DOHH2 (cell line): ENCODE results near the gene SLC7A9.
"Not testable (repeated sequence)": the region's sequence is repeated elsewhere in the genome, so short reads cannot be mapped to it uniquely, and the experiment has no call there.

Source experiments
- H3F3A ChIP-seq: fragments of 200-600 bp; sonication (generic), shearing (Covaris generic); 2 replicates; pipeline ENCODE4 v1.6.0; 2016; ENCODE audit warnings: antibody characterized with exemption, mild to moderate bottlenecking; ENCODE audit not compliant: control insufficient read depth, insufficient read depth
- H3K27ac ChIP-seq: fragments of 200-600 bp; sonication (generic); 2 replicates; pipeline ENCODE4 v1.5.1; 2014; ENCODE audit warnings: low read depth, mild to moderate bottlenecking, low read length, moderate library complexity
- H3K27me3 ChIP-seq: fragments of 200-600 bp; sonication (generic); 2 replicates; pipeline ENCODE4 v1.6.1; 2014; ENCODE audit warnings: mild to moderate bottlenecking, low read length, mixed read lengths; ENCODE audit not compliant: control insufficient read depth
- H3K36me3 ChIP-seq: fragments of 200-600 bp; sonication (generic); 2 replicates; pipeline ENCODE4 v1.6.1; 2014; ENCODE audit warnings: mild to moderate bottlenecking, low read length, moderate library complexity, mixed read lengths; ENCODE audit not compliant: control insufficient read depth
- H3K4me1 ChIP-seq: fragments of 200-600 bp; sonication (generic); 2 replicates; pipeline ENCODE4 v1.6.1; 2014; ENCODE audit warnings: mild to moderate bottlenecking, low read length, mixed read lengths; ENCODE audit not compliant: control insufficient read depth
- H3K4me2 ChIP-seq: fragments of 200-600 bp; sonication (generic); 2 replicates; pipeline ENCODE4 v1.6.0; 2014; ENCODE audit warnings: mild to moderate bottlenecking, low read length, moderate library complexity
- H3K4me3 ChIP-seq: fragments of 200-600 bp; sonication (generic); 2 replicates; pipeline ENCODE4 v1.5.1; 2014; ENCODE audit warnings: mild to moderate bottlenecking, low read length, mixed read lengths
- H3K79me2 ChIP-seq: fragments of 200-600 bp; sonication (generic); 2 replicates; pipeline ENCODE4 v1.6.1; 2014; ENCODE audit warnings: mild to moderate bottlenecking, low read length, mixed read lengths; ENCODE audit not compliant: control insufficient read depth
- H3K9me2 ChIP-seq: fragments of 200-600 bp; sonication (generic); replicated peaks from 2 replicates; pipeline ENCODE4 v1.6.1; 2014; ENCODE audit warnings: mild to moderate bottlenecking, low read length, mixed read lengths; ENCODE audit not compliant: control insufficient read depth
- H3K9me3 ChIP-seq: fragments of 200-600 bp; sonication (generic); 2 replicates; pipeline ENCODE4 v1.6.1; 2014; ENCODE audit warnings: antibody characterized with exemption, low read length, mixed read lengths; ENCODE audit not compliant: control insufficient read depth, insufficient read depth
- H4K20me1 ChIP-seq: fragments of 200-600 bp; sonication (generic); 2 replicates; pipeline ENCODE4 v1.6.0; 2014; ENCODE audit warnings: low read depth, mild to moderate bottlenecking, antibody characterized with exemption, low read length, moderate library complexity; ENCODE audit not compliant: control insufficient read depth, insufficient read depth
- CTCF ChIP-seq: fragments of 200-600 bp; sonication (generic); IDR thresholded peaks from one replicate; pipeline ENCODE4 v1.5.1; 2014; ENCODE audit warnings: antibody characterized with exemption, mild to moderate bottlenecking, low read depth, low read length; ENCODE audit not compliant: poor library complexity, severe bottlenecking
- EZH2phosphoT487 ChIP-seq: fragments of 200-600 bp; sonication (generic); IDR thresholded peaks from 2 replicates; pipeline ENCODE4 v1.6.1; 2017; ENCODE audit warnings: borderline replicate concordance, mild to moderate bottlenecking, antibody characterized with exemption, low read length, moderate library complexity, mixed read lengths

Gene SLC7A9

GRCh38 chr19:32800191-32800590, 69.4 kb downstream of the SLC7A9 start:
- TF ChIP-seq CTCF = no peak
- TF ChIP-seq EZH2phosphoT487 = no peak
- Histone ChIP-seq H3K4me2 (no peak overlapping the region), H3K79me2 (no peaks in the 10 kb centered on the region), H3K27ac (no peak overlapping the region), H3K36me3 (no peaks in the 10 kb centered on the region), H3K4me3 (no peak overlapping the region), H3K9me3 (no peaks in the 10 kb centered on the region), H4K20me1 (no peaks in the 10 kb centered on the region), H3F3A (no peaks in the 10 kb centered on the region), H3K9me2 (no peaks in the 10 kb centered on the region), H3K4me1 (no peaks in the 10 kb centered on the region), H3K27me3 (no peaks in the 10 kb centered on the region)

GRCh38 chr19:32798201-32798600, 71.4 kb downstream of the SLC7A9 start:
- Histone ChIP-seq H3K27ac (no peak overlapping the region), H3K4me2 (no peak overlapping the region), H3K9me2 (no peaks in the 10 kb centered on the region), H3K9me3 (no peaks in the 10 kb centered on the region), H3K27me3 (no peaks in the 10 kb centered on the region), H3K4me1 (no peaks in the 10 kb centered on the region), H3K36me3 (no peaks in the 10 kb centered on the region), H3K79me2 (no peaks in the 10 kb centered on the region), H4K20me1 (no peaks in the 10 kb centered on the region), H3F3A (no peaks in the 10 kb centered on the region), H3K4me3 (no peak overlapping the region)
- TF ChIP-seq CTCF = no peak
- no peak for TF ChIP-seq EZH2phosphoT487

GRCh38 chr19:32789429-32789828, 80.1 kb downstream of the SLC7A9 start:
- no peak overlapping the region for H3K4me3 ChIP-seq
- H3K27me3 ChIP-seq = no peaks in the 10 kb centered on the region
- H3K79me2 ChIP-seq = no peaks in the 10 kb centered on the region
- H3K9me2 ChIP-seq = no peaks in the 10 kb centered on the region
- no peaks in the 10 kb centered on the region for H3K36me3 ChIP-seq
- no peaks in the 10 kb centered on the region for H3K9me3 ChIP-seq
- no peaks in the 10 kb centered on the region for H3K4me1 ChIP-seq
- no peak overlapping the region for H3K4me2 ChIP-seq
- TF ChIP-seq EZH2phosphoT487 (no peak), CTCF (no peak)
- no peaks in the 10 kb centered on the region for H3F3A ChIP-seq
- H3K27ac ChIP-seq = no peak overlapping the region
- no peaks in the 10 kb centered on the region for H4K20me1 ChIP-seq

GRCh38 chr19:32787895-32788294, 81.7 kb downstream of the SLC7A9 start:
- not testable (repeated sequence) for H3K4me3 ChIP-seq, H3K9me3 ChIP-seq, H3K27me3 ChIP-seq, H3K9me2 ChIP-seq, H3K27ac ChIP-seq, H4K20me1 ChIP-seq, H3K36me3 ChIP-seq, H3K4me1 ChIP-seq, H3F3A ChIP-seq, H3K4me2 ChIP-seq, H3K79me2 ChIP-seq

GRCh38 chr19:32787161-32787813, 82.3 kb downstream of the SLC7A9 start:
- H3K9me3 ChIP-seq, H3K27me3 ChIP-seq, H3K4me2 ChIP-seq, H4K20me1 ChIP-seq, H3K79me2 ChIP-seq, H3K4me1 ChIP-seq, H3K4me3 ChIP-seq, H3K36me3 ChIP-seq, H3F3A ChIP-seq, H3K27ac ChIP-seq, H3K9me2 ChIP-seq: not testable (repeated sequence)

- not testable (repeated sequence) for H3K36me3 ChIP-seq
These were observed 87.5 kb downstream of the SLC7A9 start for GRCh38 chr19:32782089-32782488.

More at GRCh38 chr19:32782089-32782488, 87.5 kb downstream of the SLC7A9 start:
- H3K9me2 ChIP-seq, H3K4me3 ChIP-seq, H3K4me2 ChIP-seq, H3K79me2 ChIP-seq, H3F3A ChIP-seq, H3K9me3 ChIP-seq, H3K4me1 ChIP-seq, H3K27me3 ChIP-seq, H3K27ac ChIP-seq, H4K20me1 ChIP-seq: not testable (repeated sequence)
